Activated T-helper 9 cell treated with anti-CD3 and anti-CD28 coated beads, Interleukin-2, amount 50 U/mL, for 16 hours (primary cell): ENCODE data around the gene EXD2.
A peak's percentile ranks its signal among the peaks of the same experiment; 100 is the strongest.
"Not testable (repeated sequence)": the region's sequence is repeated elsewhere in the genome, so short reads cannot be mapped to it uniquely, and the experiment has no call there.

Source experiments
- DNase-seq: peaks from one replicate; pipeline ENCODE4 v3.0.0-alpha.2; 2020; ENCODE audit warnings: low read depth

Gene EXD2

GRCh38 chr14:69191340-69192111 lies at the start of gene EXD2:
Gene EXD2 (plus strand): TSS chr14:69191498. CDS start chr14:69209471, 17,973 bp downstream.
- DNase-seq = peak; percentile 60

- no peak for DNase-seq
Measured at GRCh38 chr14:69141550-69141949, 49.7 kb upstream of the EXD2 start.

GRCh38 chr14:69142101-69142500 lies 49.2 kb upstream of the EXD2 start:
- no peak for DNase-seq

GRCh38 chr14:69149461-69150244 lies 41.6 kb upstream of the EXD2 start:
- DNase-seq = no peak

GRCh38 chr14:69151458-69152180 lies 39.7 kb upstream of the EXD2 start:
- peak; percentile 77 for DNase-seq

GRCh38 chr14:69152181-69152901 lies 39.0 kb upstream of the EXD2 start:
- peak; percentile 36 for DNase-seq

GRCh38 chr14:69152902-69153151 lies 38.5 kb upstream of the EXD2 start, which contains the start of gene DCAF5:
Gene DCAF5 (minus strand): TSS chr14:69153119. CDS start chr14:69152978, 141 bp downstream.
- peak; percentile 91 for DNase-seq

- DNase-seq = no peak
Measured at GRCh38 chr14:69153152-69153872, 38.0 kb upstream of the EXD2 start.

GRCh38 chr14:69153873-69154270 lies 37.4 kb upstream of the EXD2 start:
- DNase-seq = no peak

GRCh38 chr14:69154779-69155178 lies 36.5 kb upstream of the EXD2 start:
- DNase-seq = no peak

- DNase-seq = no peak
Measured at GRCh38 chr14:69156224-69156623, 35.1 kb upstream of the EXD2 start.

- DNase-seq = no peak
Measured at GRCh38 chr14:69161590-69161989, 29.7 kb upstream of the EXD2 start.

- not testable (repeated sequence) for DNase-seq
Measured at GRCh38 chr14:69165787-69166186, 25.5 kb upstream of the EXD2 start.

GRCh38 chr14:69170839-69171238 lies 20.5 kb upstream of the EXD2 start:
- no peak for DNase-seq

GRCh38 chr14:69171569-69171968 lies 19.7 kb upstream of the EXD2 start:
- DNase-seq = no peak

- DNase-seq = no peak
Measured at GRCh38 chr14:69175130-69175529, 16.2 kb upstream of the EXD2 start.

GRCh38 chr14:69181491-69181890 lies 9.8 kb upstream of the EXD2 start:
- DNase-seq = no peak

- DNase-seq = not testable (repeated sequence)
Measured at GRCh38 chr14:69182580-69182979, 8.7 kb upstream of the EXD2 start.

GRCh38 chr14:69183735-69184134 lies 7.6 kb upstream of the EXD2 start:
- no peak for DNase-seq

GRCh38 chr14:69190191-69190590 lies 1.1 kb upstream of the EXD2 start:
- DNase-seq = no peak

- no peak for DNase-seq
Measured at GRCh38 chr14:69193721-69194120, 2.4 kb downstream of the EXD2 start.
